GM21526 (cell line): ENCODE measurements around the gene GALNS.

Experiments
- ATAC-seq: cut with Tn5 transposase; IDR thresholded peaks from one replicate; pipeline ENCODE4 v1.9.1; 2021; ENCODE audit warnings: moderate library complexity; ENCODE audit not compliant: unreplicated experiment, low FRiP score

The GALNS gene

DNA sequence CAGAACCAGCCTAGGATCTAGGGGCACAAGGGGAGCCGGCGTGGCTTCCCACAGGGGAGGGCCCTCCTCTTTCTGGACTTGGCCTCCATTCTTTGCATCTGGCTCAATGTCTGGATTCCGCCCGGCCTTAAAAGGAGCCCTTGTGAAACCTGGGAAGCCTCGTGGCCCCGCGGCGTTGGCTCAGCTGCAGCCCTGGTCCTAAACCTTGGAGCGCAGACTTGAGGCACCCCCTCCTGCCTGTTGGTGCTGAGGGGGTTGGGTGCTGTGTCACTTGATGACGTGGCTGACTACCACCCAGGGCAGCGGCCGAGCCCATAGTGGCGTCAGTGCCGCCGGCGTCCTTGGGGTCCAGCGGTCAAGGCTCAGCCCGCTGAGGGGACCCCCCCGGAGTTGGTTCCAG lies 4.6 kb upstream of the GALNS start:
- no peak for ATAC-seq

DNA sequence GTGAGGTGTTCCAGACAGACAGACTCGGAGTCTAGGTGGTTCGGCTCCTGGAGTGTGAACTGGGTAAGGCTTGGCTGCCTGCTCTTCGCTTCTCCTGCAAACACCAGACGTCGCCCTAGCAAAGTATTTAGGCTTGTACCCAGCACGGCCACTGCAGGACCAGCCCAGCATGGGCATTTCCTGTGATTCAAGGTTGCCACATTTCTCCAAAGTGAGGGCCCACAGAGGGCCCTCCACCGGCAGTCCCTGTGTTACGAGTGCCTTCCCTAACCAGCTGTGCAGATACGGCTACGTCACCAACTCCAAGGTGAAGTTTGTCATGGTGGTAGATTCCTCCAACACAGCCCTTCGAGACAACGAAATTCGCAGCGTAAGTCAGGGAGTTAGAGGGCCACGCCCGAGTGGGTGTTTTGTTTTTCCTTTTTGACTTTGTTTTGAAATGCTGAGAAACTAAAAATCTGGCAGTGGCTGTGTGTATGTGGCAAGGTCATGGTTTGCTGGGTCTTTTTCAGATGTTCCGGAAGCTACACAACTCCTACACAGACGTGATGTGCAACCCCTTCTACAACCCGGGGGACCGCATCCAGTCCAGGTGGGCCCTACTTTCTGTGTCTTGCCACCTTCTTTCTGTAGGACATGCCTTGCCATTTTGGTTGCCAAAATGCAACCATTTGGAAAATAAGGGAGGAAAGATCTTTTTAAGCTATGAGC lies 2.8 kb upstream of the GALNS start:
- ATAC-seq, result no peak

DNA sequence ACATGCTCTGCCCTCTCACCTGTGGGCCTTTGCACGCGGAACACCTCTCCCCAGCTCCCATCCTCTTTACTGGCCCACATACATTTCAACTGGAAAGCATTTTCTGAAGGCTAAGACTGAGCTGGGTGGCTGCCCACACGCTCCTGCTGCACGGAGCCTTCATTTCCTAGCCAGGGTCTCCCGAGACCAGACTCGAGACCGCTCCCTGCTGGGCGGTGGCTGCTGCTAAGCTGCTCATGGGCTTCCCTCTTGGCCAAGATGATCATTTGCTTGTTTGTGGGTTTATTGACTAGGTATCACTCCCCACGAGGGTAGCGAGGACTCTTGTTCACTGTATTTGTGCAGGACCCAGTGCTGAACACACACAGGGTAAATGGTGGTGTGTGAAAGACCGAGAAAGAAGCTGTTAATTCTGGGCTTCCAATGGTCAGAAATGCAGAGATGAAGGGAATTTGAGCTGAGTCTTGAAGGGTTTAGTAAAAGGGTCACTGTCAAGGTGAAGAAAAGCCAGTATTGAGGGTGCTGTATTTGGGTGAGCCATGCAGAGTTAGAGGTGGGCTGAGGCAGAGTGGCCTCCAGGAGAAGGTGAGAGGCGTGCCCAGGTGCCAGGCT lies 1.1 kb upstream of the GALNS start:
- no peak for ATAC-seq

DNA sequence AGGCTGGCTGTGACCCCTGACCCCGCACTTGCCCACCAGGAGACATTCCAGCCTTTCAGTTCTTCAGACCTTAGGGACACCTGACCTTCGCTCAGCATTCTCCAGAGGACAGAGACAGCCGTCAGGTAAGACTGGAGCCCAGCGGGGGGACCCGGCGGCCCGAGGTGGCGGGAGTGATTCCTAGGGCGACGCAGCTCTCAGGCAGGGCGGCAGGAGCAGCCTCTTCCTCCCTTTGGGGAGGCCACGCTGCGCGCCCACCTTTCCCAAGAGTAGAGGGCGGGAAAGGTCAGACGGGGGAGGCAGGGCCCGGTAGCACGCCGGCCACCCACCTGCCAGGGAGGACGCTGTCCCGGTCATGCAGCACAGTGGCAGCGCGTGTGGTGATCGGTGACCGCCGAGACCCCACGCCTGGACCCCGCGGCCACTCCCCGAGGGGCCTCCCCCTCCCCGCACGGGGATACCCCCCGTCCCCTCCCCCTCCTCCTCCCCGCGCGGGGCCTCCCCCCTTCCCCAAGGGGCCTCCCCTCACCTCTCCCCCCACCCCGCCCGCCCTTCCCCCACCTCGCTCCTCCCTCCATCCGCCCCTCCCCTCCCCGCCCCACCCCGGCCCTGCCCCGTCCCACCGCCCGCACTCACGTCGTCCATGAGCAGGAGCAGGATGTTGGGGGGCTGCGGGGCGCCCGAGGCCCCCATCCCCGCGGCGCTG lies 472 bp downstream of the GALNS start:
- no peak for ATAC-seq

DNA sequence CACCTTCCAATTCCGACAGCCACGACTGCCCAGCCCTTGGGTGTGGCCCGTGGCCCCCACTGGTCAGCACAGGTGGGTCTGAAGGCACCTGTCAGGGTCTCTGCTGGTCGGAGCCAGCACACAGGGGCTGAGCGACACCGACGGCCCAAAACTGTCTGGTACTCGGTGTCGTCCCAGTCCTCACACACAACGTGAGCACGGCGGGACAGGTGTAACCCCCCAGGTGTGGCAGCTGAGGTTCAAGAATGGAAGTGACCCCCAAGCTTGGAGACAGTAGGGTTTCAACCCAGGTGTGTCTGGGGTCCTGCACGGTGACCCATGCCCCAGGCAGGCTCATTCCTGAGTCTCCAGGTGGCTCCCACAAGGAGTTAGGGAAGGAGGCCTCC lies 1.0 kb downstream of the GALNS start:
- no peak for ATAC-seq

DNA sequence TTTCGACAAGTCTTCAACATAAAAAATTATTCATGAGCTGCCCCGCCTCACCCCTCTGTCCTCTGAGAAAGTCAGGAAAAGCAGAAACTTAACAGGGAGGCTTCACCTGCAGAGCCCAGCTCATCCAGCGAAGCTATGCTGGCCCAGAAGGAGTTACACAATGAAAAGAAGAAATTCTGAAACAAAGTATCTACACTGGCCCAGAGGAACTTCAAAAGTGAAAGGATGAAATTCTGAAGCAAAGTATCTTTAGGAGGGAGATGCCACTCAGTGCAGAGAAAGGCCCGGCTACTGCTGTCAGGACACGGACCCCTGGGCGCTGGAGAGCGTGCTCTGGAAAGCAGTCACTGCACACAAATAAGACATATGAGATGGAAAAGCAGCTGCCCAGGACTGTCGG lies 1.6 kb downstream of the GALNS start:
- no peak for ATAC-seq

DNA sequence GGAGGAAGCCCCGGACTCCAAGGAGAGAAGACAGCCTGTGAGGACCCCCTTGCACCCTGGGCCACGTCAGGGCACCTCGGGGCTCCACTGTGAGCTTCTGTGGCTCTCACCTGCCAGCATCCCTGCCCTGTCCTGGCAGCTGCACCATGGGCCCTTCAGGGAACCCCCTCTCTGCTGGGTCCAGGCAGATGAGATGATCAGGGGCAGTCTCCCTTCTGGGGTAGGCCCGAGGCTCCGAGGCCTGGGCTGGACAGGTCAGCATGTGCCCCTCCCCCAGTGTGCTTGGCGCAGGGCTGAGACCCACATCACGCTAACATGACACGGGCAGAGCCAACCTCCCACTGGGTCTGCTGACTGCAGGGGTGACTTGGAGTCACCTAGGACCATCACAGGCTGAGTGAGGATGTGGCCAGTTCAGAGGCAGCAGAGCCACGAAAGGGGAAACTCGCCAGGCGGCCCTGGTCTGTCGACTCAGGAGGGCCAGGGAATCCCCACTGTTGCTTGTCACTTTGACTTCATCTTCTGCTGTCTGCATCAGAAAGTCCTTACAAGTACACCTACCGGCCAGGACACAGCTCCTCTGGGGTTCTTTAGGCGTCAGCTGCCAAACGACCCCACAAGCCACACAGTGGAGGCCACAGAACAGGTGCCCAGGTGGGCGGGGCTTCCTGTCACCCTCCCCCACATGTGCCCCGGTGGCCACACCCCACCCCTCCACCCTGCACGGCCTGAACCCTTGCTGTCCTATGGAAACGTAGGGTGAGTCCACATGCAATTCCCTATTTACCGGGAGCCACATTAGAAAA lies 2.2 kb downstream of the GALNS start:
- ATAC-seq, result no peak

DNA sequence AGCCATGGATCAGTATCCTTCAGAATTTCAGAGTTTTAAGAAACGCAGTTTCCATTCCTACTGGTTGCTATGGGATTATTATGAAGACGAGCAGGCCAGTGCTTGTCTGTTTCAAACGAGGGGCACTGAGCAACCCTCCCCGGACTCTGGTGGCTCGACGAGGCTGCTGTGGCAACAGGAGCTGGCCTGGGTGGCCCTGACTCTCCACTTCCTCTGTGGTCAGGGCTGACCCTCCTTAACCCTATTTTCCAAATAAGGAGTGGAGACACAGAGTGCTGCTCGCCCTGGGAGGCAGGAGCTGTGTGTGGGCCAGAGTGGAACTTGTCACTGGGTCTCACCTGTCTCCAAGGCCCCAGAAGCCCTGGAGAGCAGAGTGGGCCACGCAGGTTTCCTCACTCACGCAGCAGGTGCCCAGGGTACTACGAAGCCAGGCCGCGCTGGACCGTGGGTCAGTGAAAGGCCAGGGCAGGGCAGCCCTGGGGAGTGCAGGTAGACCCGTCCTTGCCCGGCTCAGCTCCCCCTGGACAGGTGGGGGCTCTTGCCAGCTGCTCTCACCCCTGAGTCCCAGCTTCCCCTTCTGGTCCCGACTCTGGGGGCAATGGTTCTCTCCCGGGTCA lies 3.3 kb downstream of the GALNS start:
- ATAC-seq, result no peak

DNA sequence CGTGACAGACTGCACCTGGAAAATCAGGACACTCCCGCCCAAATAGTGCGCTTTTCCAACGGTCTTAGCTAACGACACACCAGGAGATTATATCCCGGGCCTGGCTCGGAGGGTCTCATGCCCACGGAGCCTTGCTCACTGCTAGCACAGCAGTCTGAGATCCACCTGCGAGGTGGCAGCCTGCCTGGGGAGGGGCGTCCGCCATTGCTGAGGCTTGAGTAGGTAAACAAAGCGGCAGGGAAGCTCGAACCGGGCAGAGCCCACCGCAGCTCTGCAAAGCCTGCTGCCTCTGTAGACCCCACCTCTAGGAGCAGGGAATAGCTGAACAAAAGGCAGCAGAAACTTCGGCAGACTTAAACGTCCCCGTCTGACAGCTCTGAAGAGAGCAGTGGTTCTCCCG lies 5.1 kb downstream of the GALNS start:
- ATAC-seq, result no peak

DNA sequence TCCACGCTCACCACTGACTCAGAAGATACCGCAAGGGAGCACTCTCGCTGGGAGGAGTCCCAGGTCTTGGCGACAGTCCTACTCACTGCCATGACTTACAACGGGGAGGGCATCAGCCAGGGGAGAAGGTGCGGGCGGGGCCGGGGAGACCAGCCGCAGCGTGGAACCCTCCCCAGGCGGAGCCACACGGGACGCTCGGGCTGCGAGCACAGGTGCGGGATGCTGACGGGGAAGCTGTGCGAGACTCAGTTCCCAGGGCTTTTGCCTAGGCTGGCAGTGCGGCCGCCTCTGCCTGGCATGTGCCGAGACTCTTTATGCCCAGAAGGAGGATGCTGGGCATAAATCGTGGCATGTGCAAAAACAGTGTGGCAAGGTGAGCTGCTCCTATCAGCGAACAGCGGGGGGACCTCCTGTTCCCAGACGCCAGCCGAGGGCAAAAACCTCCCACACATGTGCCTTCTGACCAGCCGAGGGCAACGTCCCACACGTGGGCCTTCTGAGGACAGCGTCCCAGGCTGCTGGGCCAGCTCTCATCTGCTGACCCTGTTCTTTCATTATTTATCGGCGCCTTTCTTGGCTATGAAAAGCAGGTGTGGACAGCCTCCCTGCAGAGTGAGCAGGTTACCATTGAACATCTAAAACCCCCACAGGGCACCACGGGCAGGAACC lies 6.1 kb downstream of the GALNS start:
- ATAC-seq, result no peak

DNA sequence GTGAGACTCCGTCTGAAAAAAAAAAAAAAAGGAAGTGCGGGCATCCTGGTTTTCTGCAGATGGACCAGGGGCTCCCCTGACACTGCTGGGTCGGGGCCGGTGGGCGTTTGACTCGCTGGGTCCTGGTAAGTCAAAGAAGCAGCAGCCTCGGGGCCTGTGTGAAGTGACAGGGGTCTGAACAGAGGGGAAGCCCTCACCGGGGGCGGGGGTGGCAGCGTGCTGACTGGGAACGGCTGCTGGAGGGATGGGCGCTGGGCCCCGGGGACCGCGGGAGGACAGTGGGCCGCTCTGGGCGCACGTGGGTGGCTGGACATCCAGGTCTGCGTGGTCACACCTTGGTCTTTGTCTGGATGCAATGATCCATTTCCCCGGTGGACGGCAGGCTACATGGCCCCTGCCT lies 8.2 kb downstream of the GALNS start:
- no peak for ATAC-seq

DNA sequence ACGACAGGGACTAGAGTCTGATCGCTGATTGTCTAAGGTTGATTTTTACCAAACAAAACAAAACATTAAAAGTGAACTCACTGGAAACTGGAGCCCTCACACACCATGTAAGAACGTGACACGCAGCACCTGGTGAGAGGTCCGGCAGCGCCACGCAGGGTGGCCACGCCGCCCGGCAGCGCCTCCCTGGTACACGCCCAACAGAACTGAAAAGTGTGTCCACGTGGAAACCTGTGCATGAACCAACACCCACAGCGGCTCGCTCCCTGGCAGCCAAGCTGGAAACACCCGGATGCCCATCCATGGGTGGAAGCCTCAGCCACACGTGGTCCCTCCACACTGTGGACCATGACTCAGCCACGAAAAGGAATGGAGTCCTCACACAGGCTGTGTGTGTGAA lies 9.1 kb downstream of the GALNS start:
- ATAC-seq, result no peak

DNA sequence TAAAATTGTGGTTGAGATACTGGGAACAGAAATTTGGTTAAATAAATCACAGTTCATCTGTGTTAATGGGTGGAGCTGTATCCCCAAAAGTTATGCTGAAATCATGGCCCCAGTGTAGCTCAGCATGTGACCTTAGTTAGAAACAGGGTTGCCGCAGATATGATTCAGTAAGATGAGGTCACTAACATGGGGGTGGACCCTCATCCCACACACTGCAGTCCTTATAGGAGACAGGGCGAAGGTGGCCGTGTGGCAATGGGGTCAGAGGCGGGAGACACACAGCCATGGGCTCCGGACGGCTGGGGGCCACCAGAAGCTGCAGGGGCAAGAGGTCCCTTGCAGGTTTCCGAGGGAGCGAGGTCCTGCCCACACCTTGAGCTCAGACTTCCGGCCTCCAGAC lies 10.7 kb downstream of the GALNS start:
- ATAC-seq, result no peak

DNA sequence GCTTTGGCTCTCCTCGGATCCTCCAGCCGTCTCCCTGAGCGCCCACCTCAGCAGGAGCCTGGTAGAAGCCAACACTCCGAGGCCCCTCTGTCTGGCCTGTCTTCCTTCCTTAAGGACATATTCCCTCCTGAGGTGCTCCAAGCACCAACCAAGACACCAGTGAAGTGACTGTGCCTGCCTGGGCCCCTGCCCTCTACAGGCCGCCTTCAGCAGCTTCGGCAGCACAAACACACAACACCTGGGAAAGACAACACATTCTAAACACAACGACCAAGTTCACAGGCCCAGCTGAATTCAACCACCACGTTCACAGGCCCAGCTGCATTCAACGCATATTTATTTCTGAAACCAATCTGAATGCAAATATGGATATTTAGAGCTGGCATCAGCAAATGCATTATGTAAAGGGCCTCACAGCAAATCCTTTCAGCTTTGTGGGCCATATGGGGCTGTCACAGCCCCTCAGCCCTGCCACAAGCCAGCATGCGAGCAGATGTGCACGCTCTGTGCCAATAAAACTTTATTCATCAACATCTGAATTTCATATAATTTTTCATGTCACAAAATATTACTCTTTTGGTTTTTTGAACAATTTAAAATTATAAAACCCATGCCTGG lies 12.2 kb downstream of the GALNS start:
- no peak for ATAC-seq

DNA sequence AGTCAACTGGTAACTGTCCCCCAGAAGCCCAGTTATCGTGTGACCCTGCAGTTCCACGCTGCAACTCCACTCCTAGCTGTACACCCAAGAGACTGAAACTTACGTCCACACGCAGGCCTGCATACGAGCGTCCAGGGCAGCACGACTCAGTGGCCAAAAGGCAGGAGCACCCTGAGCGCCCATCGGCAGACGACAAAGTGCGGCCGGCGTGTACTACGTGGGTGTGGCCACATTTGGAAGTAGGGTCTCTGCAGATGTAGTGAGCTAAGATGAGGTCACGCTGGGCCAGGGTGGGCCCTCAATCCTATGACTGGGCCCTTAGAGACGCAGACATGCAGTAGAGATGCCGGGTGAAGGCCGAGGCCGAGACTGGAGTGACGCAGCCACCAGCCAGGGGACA lies 13.5 kb downstream of the GALNS start:
- ATAC-seq, result no peak

DNA sequence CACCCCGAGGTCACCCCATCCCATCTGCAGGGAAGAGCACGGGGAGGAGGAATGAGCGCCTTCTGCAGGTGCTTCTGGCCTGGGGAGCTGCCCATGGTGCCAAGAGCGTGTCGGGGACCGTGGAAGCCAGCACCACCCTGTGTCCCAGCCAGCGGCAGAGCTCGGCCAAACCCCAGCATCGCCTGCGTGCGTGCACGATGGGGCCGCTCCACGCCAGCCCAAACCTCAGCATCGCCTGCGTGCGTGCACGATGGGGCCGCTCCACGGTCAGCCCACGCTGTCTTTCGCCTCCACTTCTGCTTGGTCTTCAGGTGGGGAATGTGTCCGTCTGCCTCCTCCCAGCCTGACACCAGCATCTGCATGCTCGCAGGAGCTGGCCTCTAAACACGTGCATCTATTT lies 13.9 kb downstream of the GALNS start:
- ATAC-seq, result no peak

DNA sequence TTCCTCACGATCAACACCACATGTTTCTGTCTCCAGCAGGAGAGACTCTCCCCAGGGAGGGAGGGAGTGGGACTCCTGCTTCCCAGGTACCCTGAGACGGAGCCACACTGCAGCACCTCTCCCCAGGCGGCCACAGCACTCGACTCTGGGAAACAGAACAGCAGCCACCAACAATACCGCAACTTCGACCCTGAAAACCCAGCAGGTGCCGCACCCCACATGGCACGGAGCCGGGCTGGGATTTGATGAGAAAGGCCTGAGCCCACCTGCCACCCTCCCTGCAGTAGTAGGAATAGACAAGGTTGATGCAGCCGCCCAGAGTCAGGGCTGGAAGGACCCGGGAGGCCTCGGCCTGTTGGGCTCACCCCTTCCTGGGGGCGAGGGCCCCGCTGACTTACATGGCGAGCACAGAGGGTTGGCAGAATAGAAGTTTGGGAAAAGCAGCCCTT lies 14.4 kb downstream of the GALNS start:
- ATAC-seq, result no peak

DNA sequence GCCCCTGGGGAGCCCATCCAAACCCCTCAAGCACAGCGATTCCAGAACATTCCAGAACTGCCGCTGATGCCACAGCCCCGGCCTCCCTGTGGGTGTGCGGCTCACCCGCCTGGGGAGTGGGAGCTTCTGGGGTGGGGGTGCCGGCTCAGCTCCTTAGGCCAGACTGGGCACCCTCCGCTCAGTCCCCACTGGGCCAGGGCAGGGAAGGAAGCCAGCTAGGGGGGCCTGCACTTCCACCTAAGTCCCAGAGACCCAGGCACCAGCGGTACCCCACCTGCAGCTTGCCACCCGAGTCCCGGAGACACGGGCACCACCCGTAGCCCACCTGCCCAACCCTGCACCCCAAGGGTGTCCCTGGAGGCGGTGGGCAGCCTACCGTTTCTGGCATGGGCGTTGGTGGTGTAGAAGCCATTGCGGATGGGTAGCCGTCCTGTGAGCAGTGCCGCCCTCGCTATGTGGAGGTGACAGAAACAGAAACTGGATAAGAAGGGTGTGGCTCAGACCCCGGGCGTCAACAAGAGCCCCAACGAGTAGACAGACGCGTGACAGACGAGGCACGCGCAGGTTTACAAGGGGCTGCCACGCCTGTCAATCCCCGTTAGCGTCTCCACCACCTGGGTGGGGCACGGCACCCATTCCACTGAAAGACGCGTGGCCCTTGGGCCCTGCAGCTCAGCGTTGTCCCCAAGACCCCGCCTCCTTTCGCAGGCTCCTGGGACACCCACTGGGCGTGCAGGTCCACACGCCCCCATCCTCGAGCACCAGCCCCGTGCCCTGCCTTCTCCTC lies 15.0 kb downstream of the GALNS start:
- ATAC-seq, result no peak

DNA sequence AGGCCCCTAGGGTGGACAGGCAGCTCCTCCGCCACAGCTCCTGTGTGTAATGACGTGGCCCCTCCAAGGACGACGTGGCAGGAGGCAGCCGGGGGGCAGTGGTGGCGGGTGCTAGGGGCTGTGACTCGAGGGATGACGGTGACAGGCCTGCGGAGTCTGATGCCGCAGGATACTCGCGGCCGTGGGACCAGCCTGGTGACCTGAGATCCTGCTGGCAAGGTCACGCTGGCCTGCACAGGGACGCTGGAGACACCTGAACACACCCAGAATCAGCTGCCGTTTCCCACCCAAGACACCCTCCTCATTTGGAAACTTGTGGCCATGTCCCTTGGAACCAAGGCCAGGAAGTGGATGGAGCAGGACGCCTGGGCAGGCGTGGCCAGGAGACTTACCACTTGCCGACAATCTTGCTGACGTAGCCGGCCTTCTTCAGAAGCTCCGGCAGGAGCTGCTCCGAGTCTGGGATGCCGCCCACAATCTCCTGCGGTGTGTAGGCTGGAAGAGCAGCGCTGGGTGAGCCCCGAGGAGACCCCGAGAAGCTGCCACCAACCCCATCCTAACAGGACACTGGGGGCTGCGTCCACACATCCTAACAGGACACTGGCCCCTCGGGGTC lies 16.0 kb downstream of the GALNS start:
- no peak for ATAC-seq
